GM18868 (cell line): Measurements from ENCODE around the gene PUM1.
"Not testable (repeated sequence)": the region's sequence is repeated elsewhere in the genome, so short reads cannot be mapped to it uniquely, and the experiment has no call there.

ENCODE experiments used
- ATAC-seq: cut with Tn5 transposase; IDR thresholded peaks from one replicate; pipeline ENCODE4 v1.9.1; 2021; ENCODE audit warnings: mild to moderate bottlenecking, moderate library complexity; ENCODE audit not compliant: unreplicated experiment

Gene PUM1

GRCh38 chr1:31063631-31064030, 1.9 kb downstream of the PUM1 start:
- ATAC-seq, result no peak

- no peak for ATAC-seq
Measured at GRCh38 chr1:31062867-31063380, 2.6 kb downstream of the PUM1 start.

- ATAC-seq, result not testable (repeated sequence)
Measured at GRCh38 chr1:31062162-31062866, 3.2 kb downstream of the PUM1 start.

- ATAC-seq, result no peak
Measured at GRCh38 chr1:31058012-31058411, 7.5 kb downstream of the PUM1 start.

GRCh38 chr1:31055953-31056352, 9.6 kb downstream of the PUM1 start:
- ATAC-seq, result no peak

- no peak for ATAC-seq
Measured at GRCh38 chr1:31055501-31055900, 10.0 kb downstream of the PUM1 start.

- ATAC-seq, result no peak
Measured at GRCh38 chr1:31054958-31055481, 10.5 kb downstream of the PUM1 start.

GRCh38 chr1:31054349-31054748, 11.2 kb downstream of the PUM1 start:
- ATAC-seq, result no peak

GRCh38 chr1:31052613-31053012, 12.9 kb downstream of the PUM1 start:
- ATAC-seq, result not testable (repeated sequence)

- no peak for ATAC-seq
Measured at GRCh38 chr1:31051611-31052010, 13.9 kb downstream of the PUM1 start.

GRCh38 chr1:31047507-31047906, 18.0 kb downstream of the PUM1 start:
- ATAC-seq, result not testable (repeated sequence)

GRCh38 chr1:31043631-31044030, 21.9 kb downstream of the PUM1 start:
- no peak for ATAC-seq

- no peak for ATAC-seq
Measured at GRCh38 chr1:31042656-31043055, 22.9 kb downstream of the PUM1 start.

GRCh38 chr1:31041529-31041928, 24.0 kb downstream of the PUM1 start:
- no peak for ATAC-seq

GRCh38 chr1:31040038-31040437, 25.5 kb downstream of the PUM1 start:
- ATAC-seq, result no peak

GRCh38 chr1:31038935-31039334, 26.6 kb downstream of the PUM1 start:
- not testable (repeated sequence) for ATAC-seq

GRCh38 chr1:31038360-31038759, 27.2 kb downstream of the PUM1 start:
- no peak for ATAC-seq

GRCh38 chr1:31036749-31037500, 28.6 kb downstream of the PUM1 start:
- ATAC-seq, result no peak

- ATAC-seq, result no peak
Measured at GRCh38 chr1:31033598-31033997, 31.9 kb downstream of the PUM1 start.

GRCh38 chr1:31032266-31032665, 33.3 kb downstream of the PUM1 start:
- no peak for ATAC-seq

- ATAC-seq, result no peak
Measured at GRCh38 chr1:31031330-31032143, 34.0 kb downstream of the PUM1 start.
